WERI-Rb-1 (cell line): ENCODE results near the gene SHD.
A peak's percentile ranks its signal among the peaks of the same experiment; 100 is the strongest.

Experiments
- DNase-seq: peaks from one replicate; pipeline ENCODE4 v3.0.0-alpha.2; 2020
- H3K27ac ChIP-seq: fragments of 250-450 bp; sonication (Bioruptor Pico); 2 replicates; pipeline ENCODE4 v1.5.1; 2020; ENCODE audit warnings: mild to moderate bottlenecking, moderate library complexity
- H3K27me3 ChIP-seq: fragments of 250-450 bp; sonication (Bioruptor Pico); 2 replicates; pipeline ENCODE4 v1.5.1; 2021; ENCODE audit warnings: mild to moderate bottlenecking, low read depth, moderate library complexity; ENCODE audit not compliant: insufficient read depth, severe bottlenecking
- H3K36me3 ChIP-seq: fragments of 250-450 bp; sonication (Bioruptor Pico); 2 replicates; pipeline ENCODE4 v1.5.1; 2020; ENCODE audit warnings: mild to moderate bottlenecking, moderate library complexity
- H3K4me3 ChIP-seq: 2 replicates; pipeline ENCODE4 v1.5.1; 2011; ENCODE audit warnings: low read depth, mild to moderate bottlenecking, control low read depth, low read length
- H3K9me3 ChIP-seq: fragments of 250-450 bp; sonication (Bioruptor Pico); 2 replicates; pipeline ENCODE4 v1.5.1; 2021; ENCODE audit warnings: mild to moderate bottlenecking, moderate library complexity; ENCODE audit not compliant: severe bottlenecking
- CTCF ChIP-seq: IDR thresholded peaks from 2 replicates; pipeline ENCODE4 v1.5.1; 2011; ENCODE audit warnings: low read depth, mild to moderate bottlenecking, control low read depth, inconsistent platforms, low read length

The SHD gene

GRCh38 chr19:4301590-4302242, 22.6 kb downstream of the SHD start:
- no peak for DNase-seq
- Histone ChIP-seq H3K36me3 (peaks cover under 1% of the 10 kb centered on the region; the same call in 1 of the 2 replicates), H3K4me3 (no peak overlapping the region), H3K27me3 (no peaks in the 10 kb centered on the region), H3K27ac (no peak overlapping the region), H3K9me3 (no peaks in the 10 kb centered on the region)
- TF ChIP-seq CTCF: no peak

GRCh38 chr19:4302243-4302640, 23.2 kb downstream of the SHD start, which contains the start of gene TMIGD2:
Gene TMIGD2 (minus strand): TSS chr19:4302389. CDS start chr19:4302385, 4 bp downstream.
- Histone ChIP-seq H3K4me3 (no peak within 1 kb of the TSS), H3K36me3 (peaks cover 3% of the 10 kb centered on the region; the same call in 1 of the 2 replicates), H3K27me3 (no peaks in the 10 kb centered on the region), H3K27ac (no peak within 1 kb of the TSS), H3K9me3 (no peaks in the 10 kb centered on the region)
- DNase-seq: no peak
- TF ChIP-seq CTCF: no peak

- H3K36me3 ChIP-seq: peaks cover 7% of the 10 kb centered on the region
- no peaks in the 10 kb centered on the region for H3K27me3 ChIP-seq
- no peak for TF ChIP-seq CTCF
- H3K27ac ChIP-seq: no peak overlapping the region
- DNase-seq: no peak
- H3K9me3 ChIP-seq: no peaks in the 10 kb centered on the region
- H3K4me3 ChIP-seq: peak overlapping the region; percentile 37; the same call in 1 of the 2 replicates
These were observed 24.9 kb downstream of the SHD start for GRCh38 chr19:4303819-4304537.

DNA sequence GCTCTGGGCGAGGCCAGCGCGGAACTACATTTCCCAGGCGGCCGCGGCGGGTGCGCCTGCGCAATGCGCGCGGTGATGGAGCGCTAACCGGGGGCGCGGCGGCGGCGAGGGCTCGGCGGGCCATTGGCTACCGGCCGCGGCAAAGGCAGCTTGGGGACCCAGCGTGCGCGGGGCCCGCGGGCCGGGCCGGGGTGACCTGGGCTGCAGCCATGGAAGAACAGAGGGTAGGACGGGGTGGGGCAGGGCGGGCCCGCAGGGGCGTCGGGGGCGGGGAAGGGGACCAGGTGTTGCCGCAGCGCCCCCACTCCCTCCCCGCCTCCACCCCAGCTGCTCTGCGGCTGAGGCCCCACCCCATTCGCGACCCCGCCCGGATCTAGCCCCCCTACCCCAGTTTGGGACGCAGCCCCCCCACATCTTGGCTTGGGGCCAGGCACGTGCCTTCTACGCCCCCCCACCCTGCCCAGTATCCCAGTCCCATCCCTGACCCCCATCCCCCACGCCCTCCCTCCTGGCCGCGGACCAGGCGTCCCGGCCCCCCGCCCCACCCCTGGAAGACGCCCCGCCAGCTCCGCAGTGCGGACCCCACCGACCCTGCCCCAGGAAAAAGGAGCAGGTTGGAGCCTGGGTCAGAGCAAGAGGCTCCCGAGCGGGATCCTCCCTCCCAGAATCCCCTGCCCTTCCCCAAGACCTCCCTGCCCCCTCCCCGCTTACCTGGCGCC, 25.6 kb downstream of the SHD start, which contains the start of gene FSD1:
Gene FSD1, plus strand, starts transcription at position 61 of the 719 bp plus-strand sequence. Its CDS starts 149 bp downstream, at position 210.
- DNase-seq: peak; percentile 71
- TF ChIP-seq CTCF: no peak
- H3K4me3 ChIP-seq: peak within 1 kb of the TSS; percentile 37
- no peaks in the 10 kb centered on the region for H3K27me3 ChIP-seq
- peaks cover 9% of the 10 kb centered on the region for H3K36me3 ChIP-seq
- H3K9me3 ChIP-seq: no peaks in the 10 kb centered on the region
- no peak within 1 kb of the TSS for H3K27ac ChIP-seq

DNA sequence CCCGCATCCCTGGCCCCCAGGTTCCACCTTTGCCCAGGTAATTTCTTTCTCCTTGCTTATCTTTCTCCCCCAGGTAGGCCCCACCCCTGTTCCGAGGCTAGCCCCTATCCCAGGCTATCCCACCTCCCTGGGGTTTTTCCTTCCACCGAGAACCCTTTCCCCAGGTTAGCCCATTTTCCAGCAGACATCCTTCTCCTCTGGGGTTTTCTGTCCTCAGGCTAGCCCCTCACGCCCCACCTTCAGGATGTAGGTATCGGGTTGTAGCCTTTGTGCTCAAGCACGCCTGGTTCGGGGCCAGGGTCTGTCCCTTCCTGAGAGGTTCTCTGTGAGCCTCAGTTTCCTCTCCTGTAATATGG, 26.2 kb downstream of the SHD start:
- no peaks in the 10 kb centered on the region for H3K9me3 ChIP-seq
- no peak for TF ChIP-seq CTCF
- no peaks in the 10 kb centered on the region for H3K27me3 ChIP-seq
- peaks cover 13% of the 10 kb centered on the region for H3K36me3 ChIP-seq
- H3K4me3 ChIP-seq: no peak overlapping the region
- no peak overlapping the region for H3K27ac ChIP-seq
- no peak for DNase-seq
